Endothelial cell of umbilical vein (primary cell): ENCODE data around the gene NACAD. TPM values are rescaled to one million over a fixed set of nuclear protein-coding genes. Genes with fewer than 3 reads are reported as not detected.

Experiments
- BruUV-seq: library from RNA; stranded (reverse); fragments of 400-500 nt; replicated peaks from 2 replicates; lab custom pipeline; 2021; lab: Mats Ljungman, UMichigan
- CTCF ChIA-PET: fragments of 300-600, 350-600 bp; sonication (Branson Sonifier 250); formaldehyde crosslinking; loops from one replicate; lab custom pipeline; 2021; ENCODE audit warnings: antibody characterized with exemption, inconsistent platforms; lab: Charles Lee
- POLR2A ChIA-PET: fragments of 300-600, 350-600 bp; sonication (Branson Sonifier 250); formaldehyde crosslinking; loops from one replicate; lab custom pipeline; 2021; ENCODE audit warnings: antibody characterized with exemption, inconsistent platforms; lab: Charles Lee
- DNase-seq: peaks from one replicate; pipeline ENCODE4 v3.0.0-alpha.2; 2011; ENCODE audit warnings: low read depth, low spot score
- FAIRE-seq: peaks from 2 replicates; lab custom pipeline; 2011; peaks lifted over from hg19 to GRCh38; lab: Jason Lieb, UNC
- H2AFZ ChIP-seq: 2 replicates; pipeline ENCODE4 v1.6.0; 2012; ENCODE audit warnings: low read depth, low read length, control low read depth, inconsistent platforms
- H3K27ac ChIP-seq: 2 replicates; pipeline ENCODE4 v1.5.1; 2011; ENCODE audit warnings: low read depth, mild to moderate bottlenecking, control low read depth, low read length, moderate library complexity; ENCODE audit not compliant: insufficient read depth
- H3K27me3 ChIP-seq, 2 experiments: 2 replicates each; pipeline versions ENCODE4 v1.6.0 to v1.6.1; 2011; ENCODE audit warnings: low read length in 2 of 2, mixed read lengths in 1 of 2; ENCODE audit not compliant: control insufficient read depth in 2 of 2, insufficient read depth in 2 of 2
- H3K36me3 ChIP-seq, 2 experiments: 2 replicates in 1 of 2; 3 replicates in 1 of 2; pipeline ENCODE4 v1.5.1; 2011; ENCODE audit warnings: low read length in 2 of 2, mild to moderate bottlenecking in 1 of 2, moderate library complexity in 1 of 2; ENCODE audit not compliant: control insufficient read depth in 2 of 2, insufficient read depth in 2 of 2; ENCODE audit errors: extremely low read depth in 1 of 2
- H3K4me1 ChIP-seq: 3 replicates; pipeline ENCODE4 v1.5.1; 2011; ENCODE audit warnings: mild to moderate bottlenecking, low read length; ENCODE audit not compliant: control insufficient read depth, insufficient read depth; ENCODE audit errors: extremely low read depth
- H3K4me2 ChIP-seq: 2 replicates; pipeline ENCODE4 v1.6.1; 2011; ENCODE audit warnings: low read length, control low read depth, mixed read lengths; ENCODE audit not compliant: insufficient read depth
- H3K4me3 ChIP-seq, 3 experiments: fragments of 200-600 bp in 1 of 3; sonication (generic), shearing (Covaris generic) in 1 of 3; replicated peaks in 1 of 3; 2 replicates each; pipeline ENCODE4 v1.5.1; 2011 to 2016; ENCODE audit warnings: control low read depth in 3 of 3, low read length in 3 of 3, mild to moderate bottlenecking in 2 of 3, inconsistent platforms in 1 of 3, low read depth in 1 of 3, moderate library complexity in 1 of 3; ENCODE audit not compliant: insufficient read depth in 1 of 3
- H3K79me2 ChIP-seq: 2 replicates; pipeline ENCODE4 v1.6.0; 2012; ENCODE audit warnings: low read length, inconsistent platforms; ENCODE audit not compliant: control insufficient read depth, insufficient read depth
- H3K9ac ChIP-seq: replicated peaks from 2 replicates; pipeline ENCODE3; 2011; ENCODE audit warnings: low read length, control low read depth; ENCODE audit not compliant: insufficient read depth; ENCODE audit errors: extremely low read depth
- H3K9me1 ChIP-seq: replicated peaks from 3 replicates; pipeline ENCODE4 v1.6.0; 2011; ENCODE audit warnings: mild to moderate bottlenecking, low read length; ENCODE audit not compliant: control insufficient read depth, insufficient read depth; ENCODE audit errors: extremely low read depth
- H3K9me3 ChIP-seq: replicated peaks from 2 replicates; pipeline ENCODE4 v1.5.1; 2012; ENCODE audit warnings: low read length, inconsistent platforms; ENCODE audit not compliant: control insufficient read depth, insufficient read depth
- H4K20me1 ChIP-seq: replicated peaks from 2 replicates; pipeline ENCODE3; 2011; ENCODE audit warnings: mild to moderate bottlenecking, low read length; ENCODE audit not compliant: control insufficient read depth, insufficient read depth; ENCODE audit errors: extremely low read depth
- POLR2A ChIP-seq: IDR thresholded peaks from 2 replicates; pipeline ENCODE4 v1.6.1; 2012; ENCODE audit warnings: low read depth, mild to moderate bottlenecking, control low read depth, low read length
- dilution Hi-C: fragments of 300-500 bp; cut with MboI; formaldehyde crosslinking; loops from one replicate; pipeline ENCODE4 v1.15.0; 2019; ENCODE audit warnings: low sequenced_read_pairs; ENCODE audit not compliant: extremely low pct_ligation_motif_present
- intact Hi-C: fragments of 100-400 bp; cut with micrococcal nuclease; formaldehyde crosslinking; loops from one replicate; pipeline ENCODE4 v1.10.0; 2022
- polyA plus RNA-seq, 4 experiments: library from polyadenylated mRNA; depleted of rRNA in 3 of 4; stranded (reverse) in 3 of 4; unstranded in 1 of 4; fragments of >200 nt; gene quantifications; 2 replicates each; pipeline versions ENCODE4 v1.2.1 to v1.2.3, GENCODE V29; 2011 to 2012; ENCODE audit warnings: missing spikeins in 1 of 4
- total RNA-seq: library from RNA; stranded (reverse); gene quantifications from 2 replicates; pipeline ENCODE4 v1.2.3, GENCODE V29; 2021
- TF ChIP-seq, protein P1 (sequence below), 2 donors: IDR thresholded peaks; 1 replicate in 1 of 2; 2 replicates in 1 of 2; pipeline ENCODE4 v1.5.1; 2011; ENCODE audit warnings: low read length in 2 of 2, mild to moderate bottlenecking in 2 of 2, moderate library complexity in 2 of 2, control low read depth in 1 of 2, inconsistent platforms in 1 of 2, low read depth in 1 of 2; ENCODE audit not compliant: insufficient read depth in 1 of 2; ENCODE audit errors: extremely low read depth in 1 of 2
- TF ChIP-seq, protein P2 (sequence below): IDR thresholded peaks from 2 replicates; pipeline ENCODE4 v1.6.1; 2011; ENCODE audit not compliant: insufficient read depth, insufficient read length

The NACAD gene
- total and polyA plus RNA-seq, 2 donors (not counting 3 experiments of a cell fraction or from before 2014, with no cell fraction given): 1.4 to 6.6 TPM

- no peaks in the 10 kb centered on the region for H3K9me3 ChIP-seq
- no peak overlapping the region for H2AFZ ChIP-seq
- DNase-seq: no peak
- H3K36me3 ChIP-seq: peaks cover 4 to 44% of the 10 kb centered on the region in 2 experiments
- H3K27ac ChIP-seq: no peak overlapping the region
- CTCF ChIA-PET: interaction anchor here (1.0 kb wide), 1 partner anchor 101 kb away, joined by 3 read pairs; no protein-coding TSS in a partner anchor
- H3K4me3 ChIP-seq: no peak overlapping the region
- no peaks in the 10 kb centered on the region for H3K79me2 ChIP-seq
- POLR2A ChIA-PET: no interaction called here
- no TSS peak for BruUV-seq
- no peaks in the 10 kb centered on the region for H4K20me1 ChIP-seq
- H3K4me2 ChIP-seq: no peak overlapping the region
- TF ChIP-seq, protein P1, sequence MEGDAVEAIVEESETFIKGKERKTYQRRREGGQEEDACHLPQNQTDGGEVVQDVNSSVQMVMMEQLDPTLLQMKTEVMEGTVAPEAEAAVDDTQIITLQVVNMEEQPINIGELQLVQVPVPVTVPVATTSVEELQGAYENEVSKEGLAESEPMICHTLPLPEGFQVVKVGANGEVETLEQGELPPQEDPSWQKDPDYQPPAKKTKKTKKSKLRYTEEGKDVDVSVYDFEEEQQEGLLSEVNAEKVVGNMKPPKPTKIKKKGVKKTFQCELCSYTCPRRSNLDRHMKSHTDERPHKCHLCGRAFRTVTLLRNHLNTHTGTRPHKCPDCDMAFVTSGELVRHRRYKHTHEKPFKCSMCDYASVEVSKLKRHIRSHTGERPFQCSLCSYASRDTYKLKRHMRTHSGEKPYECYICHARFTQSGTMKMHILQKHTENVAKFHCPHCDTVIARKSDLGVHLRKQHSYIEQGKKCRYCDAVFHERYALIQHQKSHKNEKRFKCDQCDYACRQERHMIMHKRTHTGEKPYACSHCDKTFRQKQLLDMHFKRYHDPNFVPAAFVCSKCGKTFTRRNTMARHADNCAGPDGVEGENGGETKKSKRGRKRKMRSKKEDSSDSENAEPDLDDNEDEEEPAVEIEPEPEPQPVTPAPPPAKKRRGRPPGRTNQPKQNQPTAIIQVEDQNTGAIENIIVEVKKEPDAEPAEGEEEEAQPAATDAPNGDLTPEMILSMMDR (IDR thresholded peaks at IDR 0.05; ENCODE audit: extremely low read depth in 1 of 2, insufficient read depth in 1 of 2, low read depth in 1 of 2, low read length in 2 of 2): no peak
- no peaks in the 10 kb centered on the region for H3K9me1 ChIP-seq
- FAIRE-seq: no peak
- no peaks in the 10 kb centered on the region for H3K4me1 ChIP-seq
- H3K9ac ChIP-seq: no peak overlapping the region
- intact Hi-C loops: loop anchor here (5.0 kb wide), 1 partner anchor 102 kb away; no protein-coding TSS in a partner anchor
- H3K27me3 ChIP-seq: no peaks in the 10 kb centered on the region
- dilution Hi-C loops: no loop called here
Measured at GRCh38 chr7:45074528-45075354, 14.0 kb downstream of the NACAD start.

GRCh38 chr7:45073786-45074527 lies 14.8 kb downstream of the NACAD start:
- H3K4me3 ChIP-seq: no peak overlapping the region
- BruUV-seq: no TSS peak
- no peaks in the 10 kb centered on the region for H4K20me1 ChIP-seq
- H3K36me3 ChIP-seq: peaks cover 4 to 47% of the 10 kb centered on the region in 2 experiments
- no peak for FAIRE-seq
- H3K9ac ChIP-seq: no peak overlapping the region
- ChIA-PET POLR2A (no interaction called here), CTCF (no interaction called here)
- dilution Hi-C loops: no loop called here
- intact Hi-C loops: no loop called here
- no peak overlapping the region for H3K4me2 ChIP-seq
- H3K79me2 ChIP-seq: no peaks in the 10 kb centered on the region
- DNase-seq: no peak
- H3K27me3 ChIP-seq: no peaks in the 10 kb centered on the region
- H2AFZ ChIP-seq: no peak overlapping the region
- TF ChIP-seq POLR2A: no peak
- TF ChIP-seq, protein P2, sequence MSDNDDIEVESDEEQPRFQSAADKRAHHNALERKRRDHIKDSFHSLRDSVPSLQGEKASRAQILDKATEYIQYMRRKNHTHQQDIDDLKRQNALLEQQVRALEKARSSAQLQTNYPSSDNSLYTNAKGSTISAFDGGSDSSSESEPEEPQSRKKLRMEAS: no peak
- no peaks in the 10 kb centered on the region for H3K4me1 ChIP-seq
- no peaks in the 10 kb centered on the region for H3K9me1 ChIP-seq
- no peaks in the 10 kb centered on the region for H3K9me3 ChIP-seq
- H3K27ac ChIP-seq: no peak overlapping the region
